ENCODE results near the gene COL18A1.

GRCh38 chr21:45479691-45480675 is 75.0 kb downstream of the COL18A1 start:
- TF ChIP-seq POLR2A (IDR thresholded peaks at IDR 0.05; ENCODE audit: low read length), result no peak
- TF ChIP-seq GATA1 (IDR thresholded peaks at IDR 0.05; ENCODE audit: low read depth, low read length), result no peak

Measured in erythroblast (primary cell).